Calu3 (cell line): ENCODE results near the gene HNRNPC. TPM values are rescaled to one million over a fixed set of nuclear protein-coding genes. Genes with fewer than 3 reads are reported as not detected.

ENCODE experiments used
- BruUV-seq: library from RNA; stranded (reverse); fragments of 400-500 nt; replicated peaks from 2 replicates; lab custom pipeline; 2021; lab: Mats Ljungman, UMichigan
- CTCF ChIA-PET: fragments of 300-600 bp; sonication (Branson Sonifier 250); formaldehyde crosslinking; loops from one replicate; lab custom pipeline; 2022; ENCODE audit warnings: antibody characterized with exemption; lab: Charles Lee
- DNase-seq: peaks from one replicate; pipeline ENCODE4 v3.0.0; 2022
- H3K27ac Mint-ChIP-seq: one replicate; pipeline ENCODE4 v1.8.0; 2022; ENCODE audit warnings: mixed read lengths; ENCODE audit not compliant: unreplicated experiment
- H3K27me3 Mint-ChIP-seq: one replicate; pipeline ENCODE4 v1.8.0; 2022; ENCODE audit warnings: mixed read lengths; ENCODE audit not compliant: unreplicated experiment
- H3K36me3 Mint-ChIP-seq: one replicate; pipeline ENCODE4 v1.8.0; 2022; ENCODE audit warnings: mild to moderate bottlenecking, moderate library complexity, mixed read lengths; ENCODE audit not compliant: insufficient read depth, unreplicated experiment
- H3K4me1 Mint-ChIP-seq: one replicate; pipeline ENCODE4 v1.8.0; 2022; ENCODE audit warnings: mild to moderate bottlenecking, low read depth, mixed read lengths; ENCODE audit not compliant: unreplicated experiment
- H3K4me3 Mint-ChIP-seq: one replicate; pipeline ENCODE4 v1.8.0; 2022; ENCODE audit warnings: mild to moderate bottlenecking, low read depth, moderate library complexity, mixed read lengths; ENCODE audit not compliant: unreplicated experiment
- H3K9me3 Mint-ChIP-seq: one replicate; pipeline ENCODE4 v1.8.0; 2022; ENCODE audit warnings: low read depth, mixed read lengths; ENCODE audit not compliant: unreplicated experiment
- CTCF ChIP-seq: fragments of 200-600 bp; IDR thresholded peaks from one replicate; pipeline ENCODE4 v1.8.0; 2022; ENCODE audit warnings: antibody characterized with exemption; ENCODE audit not compliant: unreplicated experiment
- intact Hi-C: fragments of 100-400 bp; cut with micrococcal nuclease; formaldehyde crosslinking; loops from one replicate; pipeline ENCODE4 v1.10.0; 2022; ENCODE audit not compliant: unreplicated experiment
- total RNA-seq: library from RNA; stranded (reverse); gene quantifications from 2 replicates; pipeline ENCODE4 v1.2.3, GENCODE V29; 2022

HNRNPC gene
- total RNA-seq, 1 experiment from 2014 or later = 476 TPM

- H3K27ac Mint-ChIP-seq = peak overlapping the region; percentile 88
- no peak overlapping the region for H3K4me3 Mint-ChIP-seq
- TF ChIP-seq CTCF = no peak
- no peaks in the 10 kb centered on the region for H3K27me3 Mint-ChIP-seq
- BruUV-seq = TSS peak; percentile 7
- no peak for DNase-seq
- CTCF ChIA-PET = interaction anchor here (0.6 kb wide), 1 partner anchor 53 kb away, joined by 3 read pairs; no protein-coding TSS in a partner anchor
- intact Hi-C loops = no loop called here
- no peaks in the 10 kb centered on the region for H3K9me3 Mint-ChIP-seq
- H3K36me3 Mint-ChIP-seq = peaks cover 71% of the 10 kb centered on the region
- H3K4me1 Mint-ChIP-seq = peaks cover 5% of the 10 kb centered on the region
Measured at GRCh38 chr14:21197418-21198205, 71.6 kb downstream of the HNRNPC start.

GRCh38 chr14:21194597-21194996 lies 74.6 kb downstream of the HNRNPC start:
- no TSS peak for BruUV-seq
- Mint-ChIP-seq H3K4me3 (no peak overlapping the region), H3K9me3 (no peaks in the 10 kb centered on the region), H3K36me3 (peaks cover 56% of the 10 kb centered on the region), H3K4me1 (no peaks in the 10 kb centered on the region), H3K27me3 (no peaks in the 10 kb centered on the region), H3K27ac (peak overlapping the region; percentile 1)
- intact Hi-C loops = no loop called here
- no peak for DNase-seq
- no peak for TF ChIP-seq CTCF
- CTCF ChIA-PET = no interaction called here

GRCh38 chr14:21192875-21193535 lies 76.2 kb downstream of the HNRNPC start:
- intact Hi-C loops = no loop called here
- no peak overlapping the region for H3K4me3 Mint-ChIP-seq
- DNase-seq = no peak
- no peaks in the 10 kb centered on the region for H3K27me3 Mint-ChIP-seq
- H3K27ac Mint-ChIP-seq = peak overlapping the region; percentile 67
- H3K4me1 Mint-ChIP-seq = no peaks in the 10 kb centered on the region
- peaks cover 44% of the 10 kb centered on the region for H3K36me3 Mint-ChIP-seq
- no peaks in the 10 kb centered on the region for H3K9me3 Mint-ChIP-seq
- CTCF ChIA-PET = interaction anchor here (1.5 kb wide), 1 partner anchor 89 kb away, joined by 3 read pairs; no protein-coding TSS in a partner anchor
- BruUV-seq = no TSS peak
- no peak for TF ChIP-seq CTCF

GRCh38 chr14:21192447-21192822 lies 76.8 kb downstream of the HNRNPC start:
- peak overlapping the region; percentile 32 for H3K4me3 Mint-ChIP-seq

More at GRCh38 chr14:21192447-21192822, 76.8 kb downstream of the HNRNPC start:
- TF ChIP-seq CTCF = no peak
- no peaks in the 10 kb centered on the region for H3K27me3 Mint-ChIP-seq
- intact Hi-C loops = no loop called here
- CTCF ChIA-PET = interaction anchor here (1.5 kb wide), 1 partner anchor 88 kb away, joined by 3 read pairs; no protein-coding TSS in a partner anchor
- peaks cover 38% of the 10 kb centered on the region for H3K36me3 Mint-ChIP-seq
- H3K9me3 Mint-ChIP-seq = no peaks in the 10 kb centered on the region
- BruUV-seq = no TSS peak
- no peaks in the 10 kb centered on the region for H3K4me1 Mint-ChIP-seq
- no peak overlapping the region for H3K27ac Mint-ChIP-seq
- DNase-seq = no peak
